ENCODE measurements around the gene MUC7. TPM values are rescaled to one million over a fixed set of nuclear protein-coding genes. Genes with fewer than 3 reads are reported as not detected.
"Not testable (repeated sequence)": the region's sequence is repeated elsewhere in the genome, so short reads cannot be mapped to it uniquely, and the experiment has no call there.

Gene MUC7
- polyA plus RNA-seq: not detected

DNA sequence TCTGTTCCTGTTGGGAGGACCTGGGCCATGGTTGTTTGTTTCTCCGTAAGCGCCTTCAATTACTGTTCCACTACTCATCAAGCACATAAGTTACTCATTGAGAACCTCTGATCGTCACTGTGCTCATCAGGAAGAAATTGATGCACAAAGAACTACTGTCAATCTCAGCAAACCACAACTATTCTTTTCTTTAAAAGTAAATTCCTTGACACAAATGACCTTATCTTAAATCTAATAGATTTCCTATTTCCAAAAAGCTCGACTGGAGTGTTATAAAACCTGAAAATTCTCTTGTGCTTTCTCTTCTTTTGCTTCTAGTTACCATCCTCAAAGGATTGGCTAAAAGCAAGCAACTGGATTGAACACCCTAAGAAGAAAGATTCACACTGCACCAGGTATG is at the start of gene MUC7:
Gene MUC7, plus strand, starts transcription at position 301 of the 400 bp plus-strand sequence. CDS start 1,825 bp downstream, outside the sequence.
- Mint-ChIP-seq H3K27me3 (ENCODE audit: low read depth in 3 of 3) (peaks cover 0 to 5% (median 1%) of the 10 kb centered on the region in 3 donors), H3K9me3 (peaks cover 0 to 4% (median 0%) of the 10 kb centered on the region in 6 donors), H3K4me3 (no peak within 1 kb of the TSS), H3K4me1 (no peaks in the 10 kb centered on the region), H3K27ac (no peak within 1 kb of the TSS), H3K36me3 (no peaks in the 10 kb centered on the region)
- DNase-seq: no peak

DNA sequence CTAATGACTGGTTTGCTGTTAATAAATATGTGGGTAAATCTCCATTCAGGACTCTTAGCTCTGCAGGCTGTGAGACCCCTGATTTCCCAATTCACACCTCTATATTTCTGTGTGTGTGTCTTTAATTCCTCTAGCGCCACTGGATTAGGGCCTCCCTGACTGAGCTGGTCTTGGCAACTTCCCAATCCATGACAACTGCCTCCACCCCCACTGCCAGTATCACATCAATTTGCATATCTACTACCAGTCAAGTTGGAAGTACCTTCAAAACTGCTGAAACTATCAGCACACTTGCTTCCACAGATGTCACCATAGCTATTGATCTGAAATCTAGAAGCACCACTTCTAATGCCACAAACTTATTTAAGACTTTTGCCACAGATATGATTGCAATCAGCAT is 46.7 kb upstream of the MUC7 start:
- H3K9me3 Mint-ChIP-seq: peaks cover 5 to 18% (median 10%) of the 10 kb centered on the region in 6 donors

DNA sequence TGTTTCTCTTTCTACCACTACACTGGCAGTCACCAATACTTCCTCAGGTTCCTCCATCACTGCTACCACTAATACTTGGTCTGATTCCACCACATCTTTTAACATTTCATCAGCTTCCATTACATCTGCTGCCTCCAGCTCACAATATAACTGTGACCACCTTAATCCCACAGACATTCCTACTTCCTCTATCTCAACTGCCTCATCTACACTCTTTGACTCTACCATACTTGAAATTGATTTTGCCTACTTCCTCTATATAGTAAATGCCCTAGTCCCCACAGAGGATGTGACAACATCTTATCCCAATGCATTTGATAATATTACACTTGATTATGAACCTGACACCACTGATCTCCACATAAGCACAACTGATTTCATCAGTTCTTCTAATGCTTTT is 45.2 kb upstream of the MUC7 start:
- no peaks in the 10 kb centered on the region for H3K36me3 Mint-ChIP-seq
- H3K4me1 Mint-ChIP-seq: no peaks in the 10 kb centered on the region
- H3K27me3 Mint-ChIP-seq (ENCODE audit: low read depth in 3 of 3): peaks cover 0 to 3% (median 2%) of the 10 kb centered on the region in 3 donors
- H3K4me3 Mint-ChIP-seq: no peak overlapping the region
- H3K27ac Mint-ChIP-seq: no peak overlapping the region
- H3K9me3 Mint-ChIP-seq: peaks cover 5 to 18% (median 9%) of the 10 kb centered on the region in 6 donors
- DNase-seq: no peak

More for the DNA sequence above, 46.7 kb upstream of the MUC7 start:
- no peak for DNase-seq
- Mint-ChIP-seq H3K36me3 (no peaks in the 10 kb centered on the region), H3K4me3 (no peak overlapping the region), H3K27me3 (ENCODE audit: low read depth in 3 of 3) (peaks cover 0 to 3% (median 2%) of the 10 kb centered on the region in 3 donors), H3K27ac (no peak overlapping the region), H3K4me1 (no peaks in the 10 kb centered on the region)

DNA sequence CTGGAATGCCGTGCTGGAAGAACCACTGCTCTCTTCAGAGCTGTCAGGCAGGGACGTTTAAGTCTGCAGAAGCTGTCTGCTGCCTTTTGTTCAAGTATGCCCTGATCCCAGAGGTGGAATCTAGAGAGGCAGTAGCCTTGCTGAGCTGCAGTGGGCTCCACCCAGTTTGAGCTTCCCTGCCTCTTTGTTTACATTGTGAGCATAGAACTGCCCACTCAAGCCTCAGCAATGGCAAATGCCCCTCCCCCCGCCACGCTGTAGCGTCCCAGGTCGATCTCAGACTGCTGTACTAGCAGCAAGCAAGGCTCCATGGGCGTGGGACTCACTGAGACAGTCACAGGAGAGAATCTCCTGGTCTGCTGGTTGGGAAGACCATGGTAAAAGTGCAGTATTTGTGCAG is 34.8 kb upstream of the MUC7 start:
- H3K27me3 Mint-ChIP-seq (ENCODE audit: low read depth in 3 of 3): no peaks in the 10 kb centered on the region
- H3K4me1 Mint-ChIP-seq: no peaks in the 10 kb centered on the region
- DNase-seq: no peak
- no peak overlapping the region for H3K27ac Mint-ChIP-seq
- H3K36me3 Mint-ChIP-seq: no peaks in the 10 kb centered on the region
- H3K4me3 Mint-ChIP-seq: no peak overlapping the region
- peaks cover 0 to 13% (median under 1%) of the 10 kb centered on the region in 6 donors for H3K9me3 Mint-ChIP-seq

DNA sequence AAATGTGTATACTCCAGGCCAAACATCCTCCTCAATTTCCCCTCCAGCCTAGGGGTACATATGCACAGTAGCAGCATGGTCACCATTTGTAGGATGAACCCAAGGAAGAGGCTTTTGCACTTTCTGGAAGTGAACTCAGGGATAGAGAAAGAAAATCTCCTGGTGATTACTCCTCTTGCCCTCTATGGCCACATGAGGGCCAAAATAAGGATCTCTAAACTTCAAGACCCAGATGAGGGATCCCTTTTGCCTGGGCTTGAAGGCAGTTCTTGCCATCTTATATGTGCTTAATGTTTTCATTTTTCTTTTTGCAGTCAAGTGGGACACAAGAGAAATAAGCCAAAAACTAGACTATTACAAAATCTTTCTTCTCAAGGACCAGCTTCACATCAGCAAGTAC is 29.5 kb upstream of the MUC7 start:
- no peaks in the 10 kb centered on the region for H3K4me1 Mint-ChIP-seq
- no peak overlapping the region for H3K27ac Mint-ChIP-seq

DNA sequence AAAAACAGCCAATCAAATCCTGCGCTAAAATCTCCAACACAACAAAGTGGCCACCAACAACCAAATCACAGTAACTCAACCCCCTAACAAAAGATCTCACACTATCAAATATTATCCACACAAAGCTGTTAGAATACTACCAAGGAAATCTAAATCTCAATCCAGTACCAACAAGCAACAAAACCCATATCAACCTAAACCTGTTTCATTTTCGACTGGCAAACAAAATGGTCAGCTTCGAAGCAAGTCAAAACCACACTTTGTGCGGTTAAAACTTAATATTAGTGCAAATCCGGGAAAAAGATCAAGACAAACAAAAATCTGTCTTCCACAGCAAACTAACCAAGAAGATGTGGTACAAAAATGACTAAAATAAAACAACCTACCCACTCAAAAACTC is 28.7 kb upstream of the MUC7 start:
- Mint-ChIP-seq H3K27ac (no peak overlapping the region), H3K36me3 (no peaks in the 10 kb centered on the region), H3K4me3 (no peak overlapping the region), H3K27me3 (ENCODE audit: low read depth in 3 of 3) (no peaks in the 10 kb centered on the region), H3K9me3 (peaks cover 0 to 1% (median 0%) of the 10 kb centered on the region in 6 donors), H3K4me1 (no peaks in the 10 kb centered on the region)
- no peak for DNase-seq

More for the DNA sequence above, 29.5 kb upstream of the MUC7 start:
- no peaks in the 10 kb centered on the region for H3K27me3 Mint-ChIP-seq (ENCODE audit: low read depth in 3 of 3)
- H3K9me3 Mint-ChIP-seq: peaks cover 0 to 1% (median 0%) of the 10 kb centered on the region in 6 donors
- no peaks in the 10 kb centered on the region for H3K36me3 Mint-ChIP-seq
- H3K4me3 Mint-ChIP-seq: no peak overlapping the region
- DNase-seq: no peak

DNA sequence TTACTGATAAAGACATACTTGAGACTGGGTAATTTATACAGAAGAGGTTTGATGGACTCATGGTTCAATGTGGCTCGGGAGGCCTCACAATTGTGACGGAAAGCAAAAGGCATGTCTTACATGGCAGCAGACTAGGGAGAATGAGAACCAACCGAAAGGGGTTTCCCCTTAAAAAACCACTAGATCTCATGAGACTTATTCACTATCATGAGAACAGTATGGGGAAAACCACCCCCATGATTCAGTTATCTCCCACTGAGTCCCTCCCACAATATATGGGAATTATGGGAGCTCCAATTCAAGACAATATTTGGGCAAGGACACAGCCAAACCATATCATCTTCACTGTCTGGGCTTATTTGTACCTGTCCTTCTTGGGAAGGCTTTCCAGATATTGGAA is 22.8 kb upstream of the MUC7 start:
- Mint-ChIP-seq H3K4me3 (no peak overlapping the region), H3K36me3 (no peaks in the 10 kb centered on the region), H3K9me3 (peaks cover 0 to 12% (median 4%) of the 10 kb centered on the region in 6 donors), H3K27ac (no peak overlapping the region), H3K4me1 (no peaks in the 10 kb centered on the region), H3K27me3 (ENCODE audit: low read depth in 3 of 3) (peaks cover 0 to 2% (median 0%) of the 10 kb centered on the region in 3 donors)
- no peak for DNase-seq

DNA sequence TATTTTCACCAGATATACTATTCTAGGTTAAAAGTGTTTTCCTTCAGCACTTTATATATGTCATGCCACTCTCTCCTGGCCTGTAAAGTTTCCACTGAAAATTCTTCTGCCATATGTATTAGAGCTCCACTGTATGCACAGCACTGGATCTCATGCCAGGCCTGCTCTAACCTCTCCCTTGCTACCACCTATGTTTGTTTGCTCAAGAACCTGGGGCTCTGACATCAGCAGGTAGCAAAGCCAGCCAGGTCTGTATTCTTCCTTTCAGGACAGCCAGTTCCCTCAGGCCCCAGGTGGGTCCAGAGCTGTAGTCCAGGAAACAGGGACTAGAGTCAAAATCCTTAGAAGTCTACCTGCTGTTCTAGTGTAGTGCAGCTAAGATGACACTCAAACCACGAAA is 19.1 kb upstream of the MUC7 start:
- peaks cover 0 to 17% (median 4%) of the 10 kb centered on the region in 6 donors for H3K9me3 Mint-ChIP-seq
- peaks cover 0 to 5% (median 0%) of the 10 kb centered on the region in 3 donors for H3K27me3 Mint-ChIP-seq (ENCODE audit: low read depth in 3 of 3)
- no peak overlapping the region for H3K4me3 Mint-ChIP-seq
- DNase-seq: no peak
- H3K36me3 Mint-ChIP-seq: no peaks in the 10 kb centered on the region
- H3K27ac Mint-ChIP-seq: no peak overlapping the region
- no peaks in the 10 kb centered on the region for H3K4me1 Mint-ChIP-seq

DNA sequence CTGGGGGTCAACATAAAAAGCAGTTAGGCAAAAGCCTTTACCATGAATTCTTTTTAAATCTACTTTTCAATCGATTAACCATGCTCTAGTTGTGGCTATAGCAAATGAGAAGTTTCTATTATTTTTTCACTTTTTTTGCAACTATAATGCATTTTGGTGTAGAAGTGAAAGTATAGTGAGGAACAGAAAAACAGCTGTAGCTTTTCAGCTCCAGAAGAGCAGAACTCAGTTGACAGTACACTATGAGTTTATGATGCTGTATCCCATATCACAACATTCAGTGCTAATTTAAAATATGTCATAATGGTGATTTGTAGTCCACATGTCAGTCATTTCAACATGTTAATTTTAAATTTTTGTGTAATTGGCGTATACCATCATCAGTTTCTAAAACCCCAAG is 8.7 kb upstream of the MUC7 start:
- DNase-seq: no peak
- no peaks in the 10 kb centered on the region for H3K4me1 Mint-ChIP-seq
- H3K27ac Mint-ChIP-seq: no peak overlapping the region
- peaks cover 0 to 3% (median 0%) of the 10 kb centered on the region in 3 donors for H3K27me3 Mint-ChIP-seq (ENCODE audit: low read depth in 3 of 3)
- H3K36me3 Mint-ChIP-seq: no peaks in the 10 kb centered on the region
- peaks cover 0 to 5% (median 0%) of the 10 kb centered on the region in 6 donors for H3K9me3 Mint-ChIP-seq
- H3K4me3 Mint-ChIP-seq: no peak overlapping the region

DNA sequence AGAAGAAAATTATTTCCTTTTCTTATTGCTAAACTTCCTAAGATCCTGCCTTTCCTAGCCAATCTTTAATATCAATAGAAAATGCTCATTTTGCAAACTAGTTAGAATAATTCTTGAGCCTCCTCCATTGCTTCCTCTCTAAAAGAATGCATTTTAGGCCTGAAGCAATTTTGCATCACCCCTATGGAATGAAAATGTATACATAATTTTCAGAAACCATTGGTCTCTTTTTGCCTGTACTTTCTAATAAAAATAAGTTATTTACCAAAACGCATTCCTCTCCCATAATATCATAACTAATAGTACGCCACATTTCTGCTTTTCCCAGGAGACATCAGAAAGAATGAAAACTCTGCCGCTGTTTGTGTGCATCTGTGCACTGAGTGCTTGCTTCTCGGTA is 1.7 kb downstream of the MUC7 start:
- DNase-seq: no peak
- H3K36me3 Mint-ChIP-seq: no peaks in the 10 kb centered on the region
- no peak overlapping the region for H3K4me3 Mint-ChIP-seq
- no peak overlapping the region for H3K27ac Mint-ChIP-seq
- peaks cover 0 to 5% (median 1%) of the 10 kb centered on the region in 3 donors for H3K27me3 Mint-ChIP-seq (ENCODE audit: low read depth in 3 of 3)
- no peaks in the 10 kb centered on the region for H3K4me1 Mint-ChIP-seq
- peaks cover 0 to 4% (median 0%) of the 10 kb centered on the region in 6 donors for H3K9me3 Mint-ChIP-seq

DNA sequence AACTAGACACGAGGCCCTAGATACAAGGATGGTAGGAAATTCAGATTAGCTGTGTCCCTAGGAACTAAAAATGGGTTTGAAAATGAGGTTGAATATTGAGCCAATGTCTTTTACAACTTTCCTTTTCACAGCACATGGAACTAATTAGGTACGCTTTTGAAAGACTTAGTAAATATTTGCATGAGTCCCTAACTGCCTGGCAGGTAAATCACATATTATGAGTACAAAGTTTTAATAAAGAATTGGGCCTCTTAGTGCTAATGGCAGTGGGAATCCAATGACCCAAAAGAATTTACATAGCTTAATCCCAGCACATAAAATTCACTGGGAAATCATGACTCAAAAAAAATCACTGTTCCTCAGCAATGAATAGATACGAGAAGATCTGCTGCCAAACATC is 16.8 kb downstream of the MUC7 start:
- H3K27me3 Mint-ChIP-seq (ENCODE audit: low read depth in 3 of 3): peaks cover 1 to 3% (median 1%) of the 10 kb centered on the region in 3 donors
- no peaks in the 10 kb centered on the region for H3K4me1 Mint-ChIP-seq
- H3K36me3 Mint-ChIP-seq: no peaks in the 10 kb centered on the region
- no peak overlapping the region for H3K4me3 Mint-ChIP-seq
- H3K9me3 Mint-ChIP-seq: no peaks in the 10 kb centered on the region
- DNase-seq: no peak
- no peak overlapping the region for H3K27ac Mint-ChIP-seq

DNA sequence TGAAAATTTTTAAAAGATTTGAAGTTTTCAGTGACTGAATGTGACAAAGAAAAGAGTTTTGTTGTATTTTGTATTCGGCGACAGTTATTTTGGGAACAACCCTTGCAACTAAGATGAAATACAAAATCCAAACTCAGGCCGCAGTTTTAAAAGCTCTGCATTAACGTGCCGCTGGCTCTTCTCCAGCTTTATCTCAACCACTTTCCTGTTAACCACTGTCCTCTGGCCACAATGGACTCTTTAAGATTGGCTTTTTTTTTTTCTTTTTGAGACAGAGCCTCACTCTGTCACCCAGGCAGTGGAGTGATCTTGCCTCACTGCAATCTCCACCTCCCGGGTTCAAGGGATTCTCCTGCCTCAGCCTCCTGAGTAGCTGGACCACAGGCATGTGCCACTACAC is 24.2 kb downstream of the MUC7 start:
- H3K27me3 Mint-ChIP-seq (ENCODE audit: low read depth in 3 of 3): peaks cover 0 to 2% (median 0%) of the 10 kb centered on the region in 3 donors
- no peak overlapping the region for H3K4me3 Mint-ChIP-seq
- peaks cover 0 to 2% (median 0%) of the 10 kb centered on the region in 6 donors for H3K9me3 Mint-ChIP-seq
- DNase-seq: no peak
- no peak overlapping the region for H3K27ac Mint-ChIP-seq
- no peaks in the 10 kb centered on the region for H3K4me1 Mint-ChIP-seq
- H3K36me3 Mint-ChIP-seq: no peaks in the 10 kb centered on the region

DNA sequence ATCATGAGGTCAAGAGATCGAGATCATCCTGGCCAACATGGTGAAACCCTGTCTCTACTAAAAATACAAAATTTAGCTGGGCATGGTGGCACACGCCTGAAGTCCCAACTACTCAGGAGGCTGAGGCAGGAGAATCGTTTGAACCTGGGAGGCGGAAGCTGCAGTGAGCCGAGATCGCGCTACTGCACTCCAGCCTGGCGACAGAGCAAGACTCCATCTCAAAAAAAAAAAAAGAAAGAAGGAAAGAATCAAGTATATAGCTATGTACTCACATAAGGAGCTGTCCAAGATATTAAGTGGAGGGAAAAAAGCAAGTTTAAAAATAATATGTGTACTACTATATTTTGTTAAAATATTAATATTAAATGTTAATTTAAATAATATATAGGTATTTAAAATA is 29.8 kb downstream of the MUC7 start:
- not testable (repeated sequence) for H3K4me1 Mint-ChIP-seq

DNA sequence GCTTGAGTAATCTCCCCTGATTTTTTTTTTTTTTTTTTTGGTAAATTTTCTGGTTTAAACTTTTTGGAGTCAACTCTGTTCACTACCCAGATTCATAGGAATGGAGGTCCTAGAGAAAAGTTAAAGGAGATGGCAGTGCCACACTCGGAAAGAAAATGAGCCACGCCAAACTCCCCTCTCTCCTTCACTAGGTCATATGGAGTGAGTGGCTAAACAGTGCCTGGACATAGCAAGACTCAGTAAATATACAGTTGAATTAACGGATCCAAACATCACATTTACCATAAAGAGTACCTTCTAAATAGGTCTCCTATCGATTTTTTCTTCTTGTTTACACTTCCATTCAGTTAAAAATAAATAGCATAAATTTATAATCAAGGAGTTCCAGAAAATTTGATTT is 32.7 kb downstream of the MUC7 start:
- H3K4me3 Mint-ChIP-seq: no peak overlapping the region
- H3K4me1 Mint-ChIP-seq: no peaks in the 10 kb centered on the region
- no peaks in the 10 kb centered on the region for H3K36me3 Mint-ChIP-seq
- DNase-seq: no peak
- peaks cover 0 to 4% (median 2%) of the 10 kb centered on the region in 3 donors for H3K27me3 Mint-ChIP-seq (ENCODE audit: low read depth in 3 of 3)
- no peak overlapping the region for H3K27ac Mint-ChIP-seq
- no peaks in the 10 kb centered on the region for H3K9me3 Mint-ChIP-seq

More for the DNA sequence above, 29.8 kb downstream of the MUC7 start:
- not testable (repeated sequence) for H3K4me3 Mint-ChIP-seq; H3K27me3 Mint-ChIP-seq (ENCODE audit: low read depth in 3 of 3); DNase-seq; H3K36me3 Mint-ChIP-seq; H3K27ac Mint-ChIP-seq; H3K9me3 Mint-ChIP-seq

DNA sequence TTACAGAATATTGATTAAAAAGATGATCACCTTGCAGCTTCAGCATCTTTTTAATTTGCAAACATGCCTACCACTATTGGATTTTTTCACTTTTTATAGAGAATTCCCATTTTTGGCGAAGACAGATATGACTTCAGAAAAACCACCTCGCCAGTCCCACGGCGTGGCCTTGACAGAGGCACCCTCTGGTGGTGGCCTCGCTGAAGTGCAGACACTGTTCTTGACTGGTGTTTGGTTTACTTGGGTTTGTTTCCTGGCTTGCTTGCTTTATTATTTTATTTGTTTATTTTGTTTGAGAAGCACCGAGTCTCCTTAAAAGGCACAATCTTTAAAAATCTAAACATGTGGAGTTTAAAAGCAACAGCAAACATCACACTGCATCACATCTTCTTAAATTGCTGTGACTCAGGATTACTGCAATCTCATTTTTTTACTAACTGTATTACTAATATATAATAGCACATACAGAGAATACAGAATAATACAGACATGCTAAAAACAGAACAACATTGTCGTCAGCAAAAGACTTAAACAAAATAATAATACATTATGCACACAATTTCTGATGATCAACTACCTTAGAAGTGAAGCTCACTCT is 33.3 kb downstream of the MUC7 start:
- Mint-ChIP-seq H3K4me3 (no peak overlapping the region), H3K27me3 (ENCODE audit: low read depth in 3 of 3) (peaks cover 0 to 4% (median 2%) of the 10 kb centered on the region in 3 donors), H3K36me3 (no peaks in the 10 kb centered on the region), H3K4me1 (no peaks in the 10 kb centered on the region), H3K9me3 (no peaks in the 10 kb centered on the region), H3K27ac (no peak overlapping the region)
- peak; percentile 12 to 25 (median 23) for DNase-seq

Data from immature natural killer cell (primary cell).